ENCODE data around the gene TRPM8.
A peak's percentile ranks its signal among the peaks of the same experiment; 100 is the strongest.
"Not testable (repeated sequence)": the region's sequence is repeated elsewhere in the genome, so short reads cannot be mapped to it uniquely, and the experiment has no call there.

Gene TRPM8

DNA sequence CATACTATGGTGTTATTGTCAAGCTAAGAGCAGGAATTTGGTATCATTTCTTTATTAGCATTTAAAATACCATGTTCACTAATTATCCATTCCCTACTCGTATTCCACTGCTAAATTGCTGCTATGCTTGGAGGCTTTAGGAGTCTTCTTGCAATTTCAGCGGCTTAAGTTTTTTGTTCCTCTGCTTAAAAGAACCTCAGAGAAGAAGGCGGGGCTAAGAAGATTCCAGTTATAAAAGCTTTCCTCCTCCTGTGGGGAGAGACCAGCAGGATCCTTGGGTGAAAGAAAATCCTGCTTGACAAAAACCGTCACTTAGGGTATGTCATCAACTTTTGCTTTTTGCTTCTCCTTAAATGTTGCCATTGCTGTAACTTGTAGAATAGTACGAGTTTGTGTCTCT, at the start of gene TRPM8:
Gene TRPM8, plus strand, starts transcription at position 258 of the 400 bp plus-strand sequence. CDS start 9,165 bp downstream, outside the sequence.
- no peak for DNase-seq

DNA sequence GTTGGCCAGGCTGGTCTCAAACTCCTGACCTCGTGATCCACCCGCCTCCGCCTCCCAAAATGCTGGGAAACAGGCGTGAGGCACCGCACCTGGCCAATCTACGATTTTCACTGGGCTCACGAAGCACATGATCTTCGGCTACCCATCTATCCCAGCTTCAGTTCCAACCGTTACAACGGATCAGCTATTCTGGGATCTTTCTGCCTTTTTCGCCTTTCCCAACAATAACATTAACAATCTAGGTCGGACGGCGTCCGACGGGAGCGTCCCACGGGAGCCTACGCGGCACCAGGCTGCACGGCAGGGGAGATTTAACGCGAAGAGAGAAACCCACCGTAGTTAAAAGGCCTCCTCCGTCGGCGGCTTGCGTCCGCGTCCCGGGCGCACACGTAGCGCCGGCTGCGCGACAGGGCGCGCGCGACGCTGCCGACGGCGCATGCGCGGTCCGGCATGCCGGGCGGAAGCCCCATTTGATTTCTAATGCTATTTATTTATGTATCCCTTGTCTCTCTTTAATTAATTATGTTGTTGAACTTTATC, 49.1 kb upstream of the TRPM8 start, which contains the start of gene MSL3B:
Gene MSL3B, minus strand, starts transcription at position 394 of the 540 bp plus-strand sequence.
- DNase-seq: no peak

DNA sequence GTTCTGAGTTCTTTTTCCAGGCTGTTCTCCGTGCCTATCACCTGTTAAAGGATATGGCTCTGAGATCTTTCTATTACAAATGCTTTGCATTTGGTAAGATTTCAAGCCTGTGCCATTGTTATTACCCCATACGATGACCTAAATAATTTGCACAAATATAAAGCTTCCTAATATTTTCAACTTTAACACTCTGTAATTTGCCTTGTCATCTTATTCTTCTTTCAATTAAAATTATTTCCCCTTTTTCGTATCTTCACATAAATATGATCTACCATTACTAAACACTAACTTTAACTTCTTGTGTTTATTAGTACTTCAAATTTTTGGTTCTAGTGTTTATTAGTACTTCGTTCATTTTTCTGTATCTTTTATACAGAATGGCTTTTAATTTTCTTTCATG, 45.7 kb upstream of the TRPM8 start:
- DNase-seq: no peak

DNA sequence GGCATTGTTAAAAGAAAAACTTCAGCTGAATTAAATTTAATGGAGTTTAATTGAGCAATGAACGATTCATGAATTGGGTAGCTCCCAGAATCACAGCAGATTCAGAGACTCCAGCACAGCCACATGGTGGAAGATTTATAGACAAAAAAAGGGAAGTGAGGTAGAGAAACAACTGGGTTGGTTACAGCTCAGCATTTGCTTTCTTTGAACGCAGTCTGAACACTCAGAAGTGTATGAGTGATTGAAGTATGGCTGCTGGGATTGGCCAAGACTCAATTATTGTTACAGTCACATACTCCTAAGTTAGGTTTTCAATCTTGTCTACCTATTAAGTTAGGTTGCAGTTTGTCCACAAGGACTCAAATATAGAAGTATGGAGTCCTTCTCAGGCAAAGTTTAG, 45.0 kb upstream of the TRPM8 start:
- peak; percentile 7 to 43 for DNase-seq

DNA sequence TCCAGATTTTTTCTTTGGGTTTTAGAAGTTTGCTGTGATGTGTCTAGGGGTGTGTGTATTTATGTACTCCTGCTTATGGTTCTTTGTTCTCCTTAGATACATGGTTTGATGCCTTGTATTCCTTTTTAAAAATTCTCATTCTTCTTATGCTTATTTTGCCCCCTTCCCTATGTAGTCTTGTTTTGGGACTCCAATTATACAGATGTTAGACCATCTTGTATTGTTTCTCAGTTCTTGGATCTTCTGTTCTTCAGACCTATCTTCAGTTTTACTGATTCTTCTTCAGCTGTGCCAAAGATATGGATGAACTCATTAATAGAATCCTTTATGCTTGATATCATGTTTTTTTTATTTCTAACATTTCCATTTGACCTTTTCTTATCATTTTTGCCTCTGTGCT, 34.8 kb upstream of the TRPM8 start:
- no peak for DNase-seq

DNA sequence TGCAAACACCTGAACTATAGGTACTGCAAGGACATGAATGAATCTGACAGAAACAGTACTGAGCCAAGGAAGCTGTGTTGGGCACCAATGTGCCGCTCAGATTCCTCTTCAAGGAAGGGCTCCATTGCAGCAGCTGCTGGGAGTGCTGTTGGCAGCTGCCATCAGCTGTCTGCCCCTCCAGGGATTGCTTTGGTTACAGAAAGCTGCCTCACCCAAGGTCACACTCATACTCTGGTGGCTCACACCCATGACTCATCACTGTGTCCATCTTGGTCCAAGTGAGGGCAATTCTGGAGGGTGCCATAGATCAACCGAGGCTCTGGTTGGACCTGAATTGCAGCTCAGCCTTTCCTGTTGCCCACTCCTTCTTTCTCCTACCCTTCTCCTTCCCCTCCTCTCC, 24.4 kb upstream of the TRPM8 start:
- no peak for DNase-seq

DNA sequence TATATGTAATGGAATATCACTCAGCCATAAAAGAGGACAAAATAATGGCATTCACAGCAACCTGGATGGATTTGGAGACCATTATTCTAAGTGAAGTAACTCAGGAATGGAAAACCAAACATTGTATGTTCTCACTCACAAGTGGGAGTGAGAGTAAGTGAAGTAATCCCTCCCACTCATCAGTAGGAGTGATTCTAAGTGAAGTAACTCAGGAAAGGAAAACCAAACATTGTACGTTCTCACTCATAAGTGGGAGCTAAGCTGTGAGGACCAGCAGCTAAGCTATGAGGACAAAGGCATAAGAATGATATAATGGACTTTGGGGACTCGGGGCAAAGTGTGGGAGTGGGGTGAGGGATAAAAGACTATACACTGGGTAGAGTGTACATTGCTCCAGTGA, 20.9 kb upstream of the TRPM8 start:
- DNase-seq: not testable (repeated sequence)

DNA sequence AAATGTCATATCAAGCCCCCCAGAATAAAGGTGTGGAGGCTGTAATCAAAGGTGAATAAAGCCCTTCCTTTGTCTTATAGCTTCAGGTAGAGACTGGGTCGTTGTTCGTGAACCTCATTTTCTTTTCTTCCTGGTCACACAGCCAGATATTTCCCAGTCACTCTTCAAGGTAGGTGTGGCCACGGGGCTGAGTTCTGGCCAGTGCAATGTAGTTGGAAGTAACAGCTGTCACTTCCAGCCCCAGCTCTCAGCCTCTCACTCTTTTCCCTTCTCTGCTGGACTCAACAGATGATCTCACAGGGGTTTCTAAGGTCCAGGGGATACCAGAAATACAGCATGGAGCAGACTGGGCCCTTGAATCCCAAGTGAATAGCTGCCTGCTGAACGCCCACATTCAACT, 15.8 kb upstream of the TRPM8 start:
- DNase-seq: no peak

DNA sequence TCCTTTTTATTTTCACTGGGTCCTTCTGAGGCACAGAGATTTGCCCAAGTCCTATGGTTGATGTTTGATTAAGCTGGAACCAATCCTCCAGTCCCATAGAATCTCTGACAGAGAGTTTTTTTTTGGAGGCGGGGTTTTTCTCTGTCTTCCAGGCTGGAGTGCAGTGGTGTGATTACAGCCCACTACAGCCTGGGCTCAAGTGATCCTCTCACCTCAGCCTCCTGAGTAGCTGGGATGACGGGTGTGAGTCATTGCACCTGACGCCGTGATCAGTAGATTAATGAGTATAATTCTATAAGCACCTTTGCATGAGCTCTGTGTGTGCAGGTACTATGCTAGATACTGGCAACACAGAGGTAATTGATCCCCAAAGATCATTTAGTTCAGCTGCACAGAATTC, 15.3 kb upstream of the TRPM8 start:
- DNase-seq: no peak

DNA sequence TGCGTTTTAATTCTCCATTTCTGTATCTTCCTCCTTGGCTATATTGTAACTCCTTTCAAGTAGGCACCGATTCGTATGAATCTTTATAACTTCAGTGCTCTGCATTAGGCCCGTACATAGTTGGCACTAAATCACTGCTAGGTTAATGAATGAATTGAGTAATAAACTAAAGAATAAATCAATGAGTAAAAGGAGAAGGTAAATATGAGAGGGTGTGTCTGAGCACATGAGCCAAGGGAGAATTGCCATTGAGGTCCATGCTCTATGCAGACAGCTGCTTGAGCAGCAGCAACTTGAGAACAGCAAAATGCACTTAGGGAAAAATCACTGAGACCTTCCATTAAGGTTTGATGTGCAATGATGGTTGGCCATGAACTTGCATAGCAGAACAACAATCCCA, 11.2 kb upstream of the TRPM8 start:
- no peak for DNase-seq

DNA sequence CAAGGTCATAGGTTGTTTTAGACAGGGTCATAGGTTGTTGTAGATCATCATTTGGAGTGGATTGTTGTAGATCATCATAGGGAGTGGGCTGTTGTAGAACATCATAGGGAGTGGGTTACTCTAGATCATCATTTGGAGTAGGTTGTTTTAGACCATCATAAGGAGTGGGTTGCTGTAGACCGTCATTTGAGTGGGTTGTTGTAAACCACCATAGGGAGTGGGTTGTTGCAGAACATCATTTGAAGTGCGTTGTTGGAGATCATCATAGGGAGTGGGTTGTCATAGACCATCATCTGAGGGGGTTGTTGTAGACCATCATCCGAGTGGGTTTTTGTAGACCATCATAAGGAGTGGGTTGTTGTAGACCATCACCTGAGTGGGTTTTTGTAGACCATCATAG, 9.5 kb upstream of the TRPM8 start:
- no peak for DNase-seq

DNA sequence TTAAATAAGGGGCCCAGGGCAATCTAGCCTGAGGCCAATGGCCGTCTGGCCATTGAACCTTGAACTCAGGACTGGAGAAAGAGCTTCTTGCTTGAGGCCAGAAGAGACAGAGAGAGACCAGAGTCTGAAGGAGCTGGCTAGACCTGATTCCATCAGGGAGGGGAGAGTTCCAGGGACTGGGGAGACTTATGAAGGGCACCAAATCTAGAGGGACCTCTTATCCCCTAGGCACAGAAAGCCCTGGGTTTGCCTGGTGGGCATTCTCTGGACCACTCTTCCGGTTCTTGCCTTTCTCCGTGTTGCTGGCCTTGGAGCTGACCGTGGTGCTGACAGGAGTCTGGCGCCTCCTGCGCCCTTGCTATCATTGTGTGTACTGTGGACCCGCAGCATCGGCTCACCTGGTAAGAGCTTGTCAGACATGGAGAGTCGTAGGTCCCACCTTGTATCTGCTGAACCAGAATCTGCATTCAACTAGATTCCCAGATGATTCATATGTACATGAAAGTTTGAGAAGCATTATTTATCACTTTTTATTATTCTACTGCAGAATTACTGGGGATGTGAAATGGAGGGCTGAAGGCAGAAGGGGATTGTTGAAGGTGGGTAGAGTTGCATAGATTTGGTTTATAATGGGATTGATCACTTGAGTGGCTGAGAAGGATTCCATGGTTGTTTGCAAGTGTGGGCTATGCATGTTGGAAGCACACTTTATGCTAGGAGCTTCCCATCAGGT, 4.3 kb upstream of the TRPM8 start:
- DNase-seq: peak in 1 of 2 experiments; percentile 28

DNA sequence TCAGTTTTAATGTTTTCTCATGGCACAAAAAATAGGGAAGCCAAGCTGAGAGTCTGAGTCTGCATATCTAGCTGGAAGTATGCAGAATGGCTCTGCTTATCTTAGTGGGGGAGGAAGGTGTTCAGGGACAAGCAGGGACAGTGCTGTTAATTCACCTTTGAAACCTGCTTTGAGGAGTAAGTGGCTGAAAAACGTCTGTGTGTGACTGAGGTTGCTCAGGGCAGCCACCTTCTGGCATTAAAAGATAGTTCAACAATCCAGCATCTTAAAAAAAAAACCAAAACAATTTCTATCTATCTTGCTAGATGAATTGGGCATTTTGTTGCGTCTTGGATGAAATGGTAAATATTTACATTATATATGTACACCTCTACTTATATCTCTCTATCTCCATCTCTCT, 2.0 kb upstream of the TRPM8 start:
- peak in 1 of 2 experiments; percentile 3 for DNase-seq

DNA sequence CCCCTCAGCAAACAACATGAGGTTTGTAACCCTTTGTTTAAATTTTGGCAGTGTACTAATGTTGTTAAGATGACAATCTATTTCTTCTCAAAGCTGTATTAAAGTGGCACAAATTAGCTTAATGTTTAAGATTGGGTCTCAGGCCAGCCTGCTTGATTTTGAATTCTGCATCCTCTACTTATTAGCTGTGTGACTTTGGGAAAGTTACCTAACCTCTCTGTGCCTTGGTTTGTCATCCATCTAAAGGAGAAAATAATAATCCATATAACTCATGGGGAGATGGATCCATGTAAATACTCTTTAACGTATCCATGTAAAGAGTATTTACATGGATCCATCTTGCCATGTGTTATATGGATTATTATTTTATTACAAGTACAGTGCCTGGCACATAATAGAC, 2.1 kb downstream of the TRPM8 start:
- DNase-seq: no peak

DNA sequence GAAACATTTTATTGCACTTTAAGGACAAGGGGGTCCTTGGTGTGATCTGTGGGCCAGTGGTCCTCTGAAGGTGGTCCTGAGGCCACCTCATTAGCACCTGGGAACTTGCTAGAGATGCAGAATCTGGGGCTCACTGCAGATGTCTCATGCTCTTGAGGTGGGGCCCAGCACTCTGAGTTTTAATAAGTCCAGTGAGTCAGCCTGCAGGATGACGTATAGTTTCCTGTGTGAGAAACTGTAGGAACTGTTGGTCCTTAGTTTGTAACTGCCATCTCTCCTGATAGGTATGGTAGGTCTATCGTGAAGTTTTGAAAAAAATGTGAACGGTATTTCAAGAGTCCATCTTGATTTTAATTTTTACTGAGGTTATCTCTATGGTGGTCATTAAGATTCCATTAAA, 2.8 kb downstream of the TRPM8 start:
- no peak for DNase-seq

DNA sequence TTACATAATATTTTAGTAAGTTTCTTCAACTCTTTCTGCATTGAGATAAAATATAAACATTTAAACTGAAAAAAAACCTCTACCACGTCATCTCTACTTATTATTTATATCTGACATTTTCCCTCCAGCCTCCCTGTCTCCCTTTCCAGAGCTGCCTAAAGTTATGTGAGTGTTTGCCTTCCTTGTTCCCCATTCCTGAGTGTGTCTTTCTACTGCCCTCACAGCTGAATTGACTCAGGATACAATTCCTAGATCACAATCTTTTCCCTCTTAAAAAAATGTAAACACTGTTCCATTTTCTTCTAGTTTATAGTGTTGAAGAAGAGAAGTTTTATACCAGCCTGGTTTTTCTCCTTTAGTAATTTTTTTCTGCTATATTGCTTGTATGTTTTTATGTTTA, 5.3 kb downstream of the TRPM8 start:
- DNase-seq: no peak

DNA sequence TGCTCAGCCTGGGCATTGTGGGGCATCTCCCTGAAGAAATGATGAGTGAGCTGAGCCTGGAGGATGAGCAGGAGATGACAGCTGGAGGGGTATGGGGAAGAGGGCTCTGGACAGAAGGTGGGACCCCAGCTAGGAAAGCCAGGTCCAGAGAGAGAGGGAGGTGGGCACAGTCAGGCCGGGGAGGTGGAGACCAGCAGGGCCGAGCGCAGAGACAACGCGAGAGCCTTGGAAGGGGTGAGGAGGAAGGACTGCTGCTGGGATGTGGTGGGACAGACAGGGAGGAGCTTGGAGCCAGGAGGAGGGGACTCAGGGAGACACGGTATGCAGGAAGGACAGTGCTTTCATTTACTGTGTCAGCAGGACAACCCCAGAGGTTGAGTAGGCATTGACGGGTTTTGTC, 8.2 kb downstream of the TRPM8 start:
- no peak for DNase-seq

DNA sequence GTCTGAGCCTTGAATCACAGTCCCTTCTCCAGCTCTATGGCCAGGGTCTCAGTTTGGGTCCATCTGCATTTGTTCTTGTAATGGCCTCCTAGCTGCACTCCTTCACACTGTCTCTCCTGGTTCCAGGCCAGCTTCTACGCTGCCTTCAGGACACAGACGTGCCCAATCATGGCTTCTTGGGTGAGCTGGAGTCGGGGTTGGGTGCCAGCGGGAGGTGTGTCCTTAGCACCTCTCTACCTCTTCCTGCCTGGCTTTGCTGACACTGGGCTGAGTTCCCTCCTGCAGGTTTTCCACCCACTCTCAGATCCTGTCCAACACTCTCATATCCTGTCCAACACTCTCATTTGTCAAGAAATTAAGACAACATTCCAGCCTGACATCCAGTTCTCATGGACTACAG, 9.6 kb downstream of the TRPM8 start:
- DNase-seq: no peak

DNA sequence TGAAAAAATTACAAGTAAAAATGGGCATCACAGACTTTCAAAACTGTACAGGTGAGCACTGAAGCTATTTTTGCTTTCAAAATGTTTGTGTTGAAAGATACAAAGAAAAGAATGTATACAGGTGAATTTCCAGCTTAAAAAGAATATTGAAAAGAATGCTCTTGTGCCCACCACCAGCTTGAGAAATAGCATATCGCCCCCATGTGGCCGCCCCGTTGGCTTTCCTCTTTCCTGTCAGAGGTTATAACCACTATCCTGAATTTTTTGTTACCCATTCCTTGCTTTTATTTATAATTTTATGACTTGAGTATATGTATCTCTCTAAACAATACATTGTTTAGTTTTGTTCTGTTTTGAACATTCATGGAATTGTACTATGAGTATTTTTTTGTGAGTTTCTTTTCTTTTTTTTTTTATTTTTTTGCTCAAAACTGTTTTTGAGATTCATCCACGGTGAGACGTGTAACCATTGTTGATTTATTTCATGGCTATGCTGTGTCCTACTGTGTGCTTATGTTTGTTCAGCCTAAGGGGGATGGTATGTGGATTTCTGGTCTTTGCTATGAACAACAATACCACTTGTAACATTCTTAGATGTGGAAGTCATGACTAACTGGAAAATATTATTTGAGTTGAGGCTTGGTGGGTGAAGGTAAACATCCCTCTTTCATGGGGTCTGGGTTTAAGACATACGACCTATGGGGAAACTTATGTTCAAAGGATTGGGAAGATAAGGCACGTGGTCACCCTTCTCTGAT, 11.6 kb downstream of the TRPM8 start:
- peak in 1 of 2 experiments; percentile 1 for DNase-seq

DNA sequence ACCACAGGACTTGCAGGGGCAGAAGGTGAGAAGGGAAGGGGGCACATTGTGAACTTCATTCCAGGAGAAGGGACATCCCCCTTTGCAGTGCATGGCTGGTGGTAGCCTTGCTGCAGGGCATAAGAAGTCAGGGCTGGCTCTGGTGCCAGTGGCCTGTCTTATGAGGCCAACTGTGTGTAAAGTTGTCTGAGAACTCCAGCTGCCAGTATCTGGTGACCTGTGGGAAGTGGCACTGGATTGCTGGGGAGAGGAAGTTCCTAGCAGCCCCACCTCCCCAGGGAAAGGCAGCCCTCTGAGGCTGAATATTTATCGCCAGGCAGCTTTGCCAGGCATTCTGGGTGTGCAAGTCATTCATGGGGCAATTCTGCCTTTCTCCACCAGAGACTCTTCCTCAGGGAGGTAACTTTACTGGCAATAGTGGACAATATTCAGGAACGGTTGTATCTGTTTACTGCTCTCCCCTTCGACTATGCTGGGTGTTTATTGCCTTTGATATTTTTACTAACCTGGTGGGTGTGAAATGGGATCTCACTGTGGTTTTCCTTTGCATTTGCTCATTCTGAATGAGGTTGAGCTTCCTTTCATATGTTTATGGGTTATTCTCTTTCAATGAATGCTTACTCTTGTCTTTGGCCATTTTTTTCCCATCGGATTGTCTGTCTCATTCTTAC, 12.3 kb downstream of the TRPM8 start:
- DNase-seq: no peak

DNA sequence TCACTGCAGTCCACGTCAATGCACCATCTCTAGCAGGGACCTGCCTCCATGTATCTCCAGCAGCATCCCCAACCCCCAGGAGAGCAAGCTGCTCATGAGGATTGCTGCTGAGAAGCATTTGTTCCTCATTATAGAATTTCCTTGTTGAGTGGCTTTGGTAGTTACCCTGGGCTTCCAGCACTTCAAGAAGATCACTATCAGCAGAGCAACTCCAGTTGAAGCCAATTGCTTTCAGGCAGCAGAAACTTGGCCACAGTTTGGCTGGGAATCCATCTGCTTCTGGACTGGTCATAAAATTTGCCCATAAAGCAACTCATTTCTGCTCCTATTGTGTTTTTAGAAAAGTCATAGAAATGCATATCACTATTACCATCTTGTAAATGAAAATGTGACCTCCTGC, 17.4 kb downstream of the TRPM8 start:
- no peak for DNase-seq

DNA sequence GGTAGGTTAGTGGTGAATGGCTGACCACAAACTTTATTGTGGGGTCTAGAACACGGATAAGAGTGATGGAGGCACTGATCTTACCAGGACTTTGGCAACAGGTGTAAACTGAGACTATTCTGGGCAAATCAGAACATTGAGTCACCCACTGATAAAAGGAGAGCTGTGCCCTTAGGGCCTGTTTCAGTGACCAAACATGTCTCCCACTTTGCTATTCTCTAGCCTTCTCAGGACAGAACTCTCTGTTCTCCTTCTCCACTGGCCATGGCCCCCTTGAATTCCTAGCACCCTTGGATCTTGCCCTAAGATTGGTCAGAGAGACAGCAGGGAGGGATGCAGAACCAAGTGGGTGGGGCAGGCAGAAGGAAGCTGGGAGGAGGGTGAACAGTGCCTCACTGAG, 18.3 kb downstream of the TRPM8 start:
- no peak for DNase-seq

DNA sequence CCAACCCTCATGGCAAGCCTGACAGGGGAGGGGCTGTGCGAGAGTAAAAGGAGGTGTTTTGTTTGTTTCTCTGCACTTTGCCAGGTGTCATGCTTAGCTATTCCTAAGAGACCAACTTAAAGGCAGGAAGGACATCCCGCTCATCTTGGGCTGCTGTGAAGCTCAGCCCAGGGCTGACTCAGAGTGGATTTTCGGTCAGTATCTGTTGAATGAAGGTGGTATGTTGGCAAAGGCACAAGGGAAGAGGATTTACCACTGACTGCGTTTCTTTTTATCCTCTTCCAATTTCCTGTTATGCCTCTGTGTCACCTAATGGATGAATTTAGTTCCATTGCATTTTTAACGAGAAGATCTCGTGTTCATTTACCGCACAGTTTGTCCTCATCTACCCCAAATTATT, 18.9 kb downstream of the TRPM8 start:
- DNase-seq: no peak

All from Kasumi-1 (cell line).